Hematopoietic multipotent progenitor cell treated with erythropoietin and hydrocortisone succinate and interleukin-3 and kit ligand, for 4 days (in vitro differentiated cells): Measurements from ENCODE around the gene COMMD10.

ENCODE experiments used
- DNase-seq: peaks from one replicate; pipeline ENCODE4 v3.0.0-alpha.2; 2015

The COMMD10 gene

GRCh38 chr5:116296335-116297072 lies 211.7 kb downstream of the COMMD10 start:
- DNase-seq = no peak

GRCh38 chr5:116297296-116297814 lies 212.5 kb downstream of the COMMD10 start:
- no peak for DNase-seq

- no peak for DNase-seq
Measured at GRCh38 chr5:116299746-116300640, 215.2 kb downstream of the COMMD10 start.

- no peak for DNase-seq
Measured at GRCh38 chr5:116301110-116301509, 216.3 kb downstream of the COMMD10 start.

- no peak for DNase-seq
Measured at GRCh38 chr5:116303340-116303739, 218.5 kb downstream of the COMMD10 start.

GRCh38 chr5:116303810-116304209 lies 219.0 kb downstream of the COMMD10 start:
- no peak for DNase-seq

GRCh38 chr5:116305899-116306298 lies 221.1 kb downstream of the COMMD10 start:
- DNase-seq = no peak

GRCh38 chr5:116306846-116307245 lies 222.0 kb downstream of the COMMD10 start:
- DNase-seq = no peak

- DNase-seq = no peak
Measured at GRCh38 chr5:116308391-116308790, 223.6 kb downstream of the COMMD10 start.

GRCh38 chr5:116313366-116313765 lies 228.5 kb downstream of the COMMD10 start:
- DNase-seq = no peak

- DNase-seq = peak; percentile 37
Measured at GRCh38 chr5:116315531-116315930, 230.7 kb downstream of the COMMD10 start.

GRCh38 chr5:116318091-116318854 lies 233.4 kb downstream of the COMMD10 start:
- DNase-seq = no peak

GRCh38 chr5:116320486-116320885 lies 235.7 kb downstream of the COMMD10 start:
- DNase-seq = no peak

- DNase-seq = no peak
Measured at GRCh38 chr5:116329503-116329902, 244.7 kb downstream of the COMMD10 start.

GRCh38 chr5:116340799-116341198 lies 256.0 kb downstream of the COMMD10 start:
- no peak for DNase-seq
